ENCODE data around the gene COL10A1. TPM values are rescaled to one million over a fixed set of nuclear protein-coding genes. Genes with fewer than 3 reads are reported as not detected.

COL10A1 gene
- polyA plus RNA-seq, 3 donors from 2014 or later = not detected

DNA sequence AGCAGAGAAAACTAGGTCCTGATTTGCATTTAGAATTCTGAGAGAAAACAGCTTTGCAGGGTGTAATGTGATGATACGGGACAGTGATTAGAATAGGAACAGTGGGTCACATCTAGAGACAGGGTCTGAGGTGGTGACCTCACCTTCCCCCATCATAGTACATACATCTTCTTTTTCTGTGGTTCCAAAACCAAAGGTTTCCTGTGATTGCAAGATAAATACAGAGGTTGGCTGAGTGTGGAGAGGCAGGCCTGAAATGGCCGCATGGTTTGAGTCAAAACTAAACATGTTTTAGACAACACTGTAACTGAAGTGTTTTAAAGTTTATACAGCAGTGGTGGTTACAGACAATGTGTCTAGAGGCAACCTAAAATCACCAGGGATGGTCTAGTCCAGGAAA, 35.7 kb downstream of the COL10A1 start:
- H3K27me3 Mint-ChIP-seq (ENCODE audit: low read depth in 3 of 3) = peaks cover 0 to 3% (median 2%) of the 10 kb centered on the region in 3 donors
- no peak overlapping the region for H3K4me3 Mint-ChIP-seq
- H3K9me3 Mint-ChIP-seq = peaks cover 0 to 2% (median 0%) of the 10 kb centered on the region in 6 donors
- peak overlapping the region in 2 of 6 donors; percentile 2 to 11 for H3K27ac Mint-ChIP-seq
- H3K36me3 Mint-ChIP-seq = no peaks in the 10 kb centered on the region
- DNase-seq = peak in 2 of 3 donors; percentile 7 to 16
- H3K4me1 Mint-ChIP-seq = peaks cover 4 to 17% of the 10 kb centered on the region in 2 donors

- H3K4me1 Mint-ChIP-seq = peaks cover 4 to 17% of the 10 kb centered on the region in 2 donors
- H3K27ac Mint-ChIP-seq = no peak overlapping the region
- H3K36me3 Mint-ChIP-seq = no peaks in the 10 kb centered on the region
- no peak for DNase-seq
- peaks cover 0 to 3% (median 2%) of the 10 kb centered on the region in 3 donors for H3K27me3 Mint-ChIP-seq (ENCODE audit: low read depth in 3 of 3)
- no peak overlapping the region for H3K4me3 Mint-ChIP-seq
- H3K9me3 Mint-ChIP-seq = no peaks in the 10 kb centered on the region
Measured at GRCh38 chr6:116088946-116089345, 37.0 kb downstream of the COL10A1 start.

GRCh38 chr6:116087437-116088027, 38.4 kb downstream of the COL10A1 start:
- Mint-ChIP-seq H3K27ac (no peak overlapping the region), H3K4me1 (peaks cover 4 to 17% of the 10 kb centered on the region in 2 donors), H3K36me3 (no peaks in the 10 kb centered on the region), H3K4me3 (no peak overlapping the region), H3K27me3 (ENCODE audit: low read depth in 3 of 3) (peaks cover 0 to 2% (median under 1%) of the 10 kb centered on the region in 3 donors), H3K9me3 (no peaks in the 10 kb centered on the region)
- no peak for DNase-seq

DNA sequence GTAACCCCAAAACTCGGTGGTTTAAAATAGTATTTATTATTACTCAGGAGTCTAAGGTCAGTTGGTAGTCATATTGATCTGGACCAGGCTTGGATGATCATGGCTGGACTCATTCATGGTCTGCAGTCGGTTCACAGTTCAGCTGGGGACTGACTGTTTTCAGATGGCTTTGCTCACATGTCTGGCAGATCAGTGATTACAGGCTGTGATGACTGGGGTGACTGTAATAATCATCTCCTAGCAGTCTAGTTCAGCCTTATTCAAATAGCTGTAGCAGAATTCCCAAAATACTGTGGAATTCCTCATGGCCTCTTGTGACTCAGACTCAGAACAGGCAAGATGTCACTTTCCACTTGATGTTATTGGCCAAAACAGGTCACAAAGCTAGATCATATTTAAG, 41.6 kb downstream of the COL10A1 start:
- Mint-ChIP-seq H3K36me3 (no peaks in the 10 kb centered on the region), H3K4me1 (no peaks in the 10 kb centered on the region), H3K27me3 (ENCODE audit: low read depth in 3 of 3) (peaks cover 0 to 11% (median 2%) of the 10 kb centered on the region in 3 donors), H3K4me3 (no peak overlapping the region), H3K9me3 (no peaks in the 10 kb centered on the region), H3K27ac (no peak overlapping the region)
- DNase-seq = no peak

DNA sequence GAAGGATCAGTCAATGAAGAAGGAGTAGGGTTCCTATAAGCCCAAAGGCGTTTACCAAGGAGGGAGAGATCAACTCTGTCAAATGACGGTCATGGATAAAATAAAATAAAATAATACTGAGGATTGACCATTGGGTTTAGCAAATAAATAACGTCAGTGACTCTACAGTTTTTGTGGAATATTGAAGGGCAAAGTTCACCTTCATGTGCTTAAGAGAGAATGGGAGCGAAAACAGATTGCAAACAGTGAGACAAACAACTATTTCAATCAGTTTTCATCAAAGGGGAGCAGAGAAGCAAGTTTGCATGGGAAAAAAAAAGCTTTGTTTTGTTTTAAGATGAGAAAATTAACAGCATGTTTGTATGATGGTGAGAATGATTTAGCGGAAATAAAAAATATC, 42.9 kb downstream of the COL10A1 start:
- peaks cover 2 to 13% (median 3%) of the 10 kb centered on the region in 3 donors for H3K27me3 Mint-ChIP-seq (ENCODE audit: low read depth in 3 of 3)
- no peaks in the 10 kb centered on the region for H3K9me3 Mint-ChIP-seq
- H3K4me3 Mint-ChIP-seq = no peak overlapping the region
- H3K36me3 Mint-ChIP-seq = no peaks in the 10 kb centered on the region
- no peak for DNase-seq
- H3K27ac Mint-ChIP-seq = no peak overlapping the region
- no peaks in the 10 kb centered on the region for H3K4me1 Mint-ChIP-seq

GRCh38 chr6:116078945-116079344, 47.0 kb downstream of the COL10A1 start:
- Mint-ChIP-seq H3K36me3 (no peaks in the 10 kb centered on the region), H3K27ac (no peak overlapping the region), H3K9me3 (no peaks in the 10 kb centered on the region), H3K27me3 (ENCODE audit: low read depth in 3 of 3) (peaks cover 2 to 18% (median 3%) of the 10 kb centered on the region in 3 donors), H3K4me1 (no peaks in the 10 kb centered on the region), H3K4me3 (no peak overlapping the region)
- no peak for DNase-seq

DNA sequence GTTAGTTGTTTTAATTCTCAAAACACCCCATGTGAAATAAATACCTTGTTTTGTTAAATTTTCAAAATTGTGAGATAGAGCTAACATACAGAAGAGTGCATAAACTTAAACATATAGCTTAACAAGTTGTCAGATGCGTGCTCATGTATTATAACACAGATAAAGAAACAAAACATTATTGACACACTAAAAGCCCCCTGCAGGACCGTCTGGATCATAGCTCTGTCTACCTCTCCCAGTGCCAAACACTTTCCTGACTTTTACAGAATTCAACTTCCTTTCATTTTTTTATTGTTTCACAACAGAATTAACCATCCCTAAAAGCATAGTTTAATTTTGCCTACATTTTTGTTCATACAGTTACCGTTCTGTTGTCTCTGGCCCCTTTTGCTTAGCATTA, 47.4 kb downstream of the COL10A1 start:
- no peaks in the 10 kb centered on the region for H3K36me3 Mint-ChIP-seq
- H3K4me3 Mint-ChIP-seq = no peak overlapping the region
- H3K4me1 Mint-ChIP-seq = no peaks in the 10 kb centered on the region

DNA sequence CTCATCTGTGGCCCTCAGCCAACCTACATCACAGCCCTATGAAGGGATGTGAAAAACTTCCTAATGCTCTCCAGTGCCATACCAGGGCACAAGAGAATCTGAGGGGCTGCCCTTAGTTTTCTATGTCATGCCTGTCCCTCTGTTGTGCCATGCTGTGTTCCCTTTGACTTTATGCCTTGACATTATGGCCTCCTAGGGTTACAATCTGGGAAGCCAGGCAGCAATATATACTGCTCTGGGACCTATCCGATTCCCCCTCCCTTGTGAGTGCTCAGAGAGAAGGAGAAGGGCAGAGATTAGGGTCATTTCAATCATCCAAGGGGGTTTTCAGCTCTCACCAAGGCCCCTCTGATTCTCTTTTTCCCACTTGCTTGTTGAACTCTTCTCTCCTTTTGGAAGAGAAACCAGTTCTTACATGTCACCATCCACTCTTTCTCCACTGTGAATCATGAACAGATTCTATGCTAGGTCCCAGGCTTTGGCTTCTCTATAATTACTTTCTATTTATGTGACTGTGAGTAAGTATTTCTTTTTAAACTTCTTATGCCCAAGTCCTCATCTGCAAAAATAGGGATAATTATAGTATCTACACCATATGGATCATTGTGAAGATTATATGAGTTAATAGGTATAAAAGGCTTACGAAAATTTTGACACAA, 51.1 kb downstream of the COL10A1 start:
- Mint-ChIP-seq H3K36me3 (no peaks in the 10 kb centered on the region), H3K27ac (no peak overlapping the region), H3K9me3 (no peaks in the 10 kb centered on the region), H3K4me3 (no peak overlapping the region), H3K4me1 (no peaks in the 10 kb centered on the region), H3K27me3 (ENCODE audit: low read depth in 3 of 3) (peaks cover 0 to 7% (median 6%) of the 10 kb centered on the region in 3 donors)
- no peak for DNase-seq

More for the DNA sequence above, 47.4 kb downstream of the COL10A1 start:
- H3K9me3 Mint-ChIP-seq = no peaks in the 10 kb centered on the region
- DNase-seq = no peak
- peaks cover 2 to 18% (median 3%) of the 10 kb centered on the region in 3 donors for H3K27me3 Mint-ChIP-seq (ENCODE audit: low read depth in 3 of 3)
- no peak overlapping the region for H3K27ac Mint-ChIP-seq

- Mint-ChIP-seq H3K27me3 (ENCODE audit: low read depth in 3 of 3) (peaks cover 0 to 7% (median 6%) of the 10 kb centered on the region in 3 donors), H3K9me3 (no peaks in the 10 kb centered on the region), H3K27ac (no peak overlapping the region), H3K4me1 (no peaks in the 10 kb centered on the region), H3K4me3 (no peak overlapping the region), H3K36me3 (no peaks in the 10 kb centered on the region)
- no peak for DNase-seq
Measured at GRCh38 chr6:116073765-116074440, 52.0 kb downstream of the COL10A1 start.

- H3K4me3 Mint-ChIP-seq = no peak overlapping the region
- no peaks in the 10 kb centered on the region for H3K9me3 Mint-ChIP-seq
- DNase-seq = no peak
- peaks cover 0 to 5% (median 3%) of the 10 kb centered on the region in 3 donors for H3K27me3 Mint-ChIP-seq (ENCODE audit: low read depth in 3 of 3)
- H3K36me3 Mint-ChIP-seq = no peaks in the 10 kb centered on the region
- H3K27ac Mint-ChIP-seq = no peak overlapping the region
- no peaks in the 10 kb centered on the region for H3K4me1 Mint-ChIP-seq
Measured at GRCh38 chr6:116072368-116072767, 53.6 kb downstream of the COL10A1 start.

GRCh38 chr6:116070616-116071389, 55.1 kb downstream of the COL10A1 start:
- no peak overlapping the region for H3K27ac Mint-ChIP-seq
- H3K4me3 Mint-ChIP-seq = no peak overlapping the region
- no peaks in the 10 kb centered on the region for H3K4me1 Mint-ChIP-seq
- H3K9me3 Mint-ChIP-seq = no peaks in the 10 kb centered on the region
- peaks cover 3 to 5% (median 3%) of the 10 kb centered on the region in 3 donors for H3K27me3 Mint-ChIP-seq (ENCODE audit: low read depth in 3 of 3)
- H3K36me3 Mint-ChIP-seq = no peaks in the 10 kb centered on the region
- no peak for DNase-seq

DNA sequence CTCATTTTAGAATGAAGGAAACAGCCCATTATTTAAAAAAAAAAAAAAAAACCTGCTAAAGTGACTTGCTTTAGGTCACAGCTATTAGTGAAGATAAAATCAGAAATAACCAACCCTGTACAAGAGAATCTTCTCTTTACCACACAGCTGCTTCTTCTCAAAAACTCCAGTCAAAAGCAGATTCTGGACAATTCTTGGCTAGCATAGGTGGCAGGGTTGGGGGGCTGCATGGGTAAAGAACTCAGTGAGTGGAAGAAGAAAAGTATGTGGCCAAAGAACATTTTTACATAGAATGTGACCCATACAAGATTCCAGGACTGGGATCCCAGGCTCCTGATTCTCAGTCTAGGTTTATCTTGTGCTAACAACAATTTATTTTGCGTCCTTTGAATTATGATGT, 55.8 kb downstream of the COL10A1 start:
- Mint-ChIP-seq H3K4me1 (no peaks in the 10 kb centered on the region), H3K9me3 (peaks cover 0 to 2% (median 0%) of the 10 kb centered on the region in 6 donors), H3K36me3 (no peaks in the 10 kb centered on the region), H3K27me3 (ENCODE audit: low read depth in 3 of 3) (peaks cover 3 to 5% (median 4%) of the 10 kb centered on the region in 3 donors), H3K27ac (no peak overlapping the region), H3K4me3 (no peak overlapping the region)
- no peak for DNase-seq

Measured in immature natural killer cell (primary cell).